ENCODE data around the gene AOPEP.

The AOPEP gene

DNA sequence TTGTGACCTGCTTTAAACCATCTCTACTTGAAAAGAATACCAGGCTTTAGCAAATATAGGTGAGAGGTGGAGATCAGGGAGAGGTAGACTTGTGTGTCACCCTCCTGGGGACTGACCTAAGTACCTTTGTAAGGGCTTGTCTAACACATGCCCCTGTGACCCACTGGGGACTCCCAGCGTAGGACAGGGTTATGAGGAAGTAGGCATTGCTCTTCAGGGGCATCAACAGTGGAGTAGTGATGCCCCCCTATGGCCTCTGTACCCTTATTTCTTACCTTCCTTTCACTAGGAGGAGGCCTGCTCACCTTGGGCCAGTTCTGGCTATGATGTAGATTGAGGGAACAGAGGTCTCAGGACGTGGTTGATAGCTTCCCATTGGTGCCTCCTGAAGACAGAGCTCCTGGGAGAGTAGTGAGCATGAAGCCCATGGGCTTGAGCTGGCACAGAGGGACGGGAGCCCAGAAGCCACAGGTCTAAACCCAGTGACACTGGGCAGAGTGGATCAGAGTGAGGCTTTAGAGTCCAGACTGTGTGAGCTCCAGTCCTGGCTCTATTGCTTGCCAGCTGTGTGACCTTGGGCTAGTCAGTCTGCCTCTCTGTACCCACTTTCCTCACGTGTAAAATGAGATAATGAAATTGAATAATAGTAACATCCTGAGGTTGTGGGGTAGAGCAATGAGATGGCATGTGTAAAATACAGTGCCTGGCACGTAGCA lies 191.7 kb downstream of the AOPEP start:
- Histone ChIP-seq H3K27me3 (ENCODE audit: control insufficient read depth in 1 of 2, insufficient read depth in 2 of 2, low read length in 2 of 2) (no peaks in the 10 kb centered on the region), H3K4me3 (ENCODE audit: low read length in 2 of 2) (no peak overlapping the region), H3K4me1 (ENCODE audit: control insufficient read depth, insufficient read depth, low read length) (peaks cover 39% of the 10 kb centered on the region), H3K36me3 (ENCODE audit: control insufficient read depth in 2 of 2, insufficient read depth in 2 of 2, low read length in 2 of 2) (no peaks in the 10 kb centered on the region), H3K9ac (ENCODE audit: low read length in 2 of 2) (no peak overlapping the region), H3K9me3 (ENCODE audit: control insufficient read depth in 2 of 2, low read length in 2 of 2) (no peaks in the 10 kb centered on the region), H3K27ac (ENCODE audit: low read length) (no peak overlapping the region)

DNA sequence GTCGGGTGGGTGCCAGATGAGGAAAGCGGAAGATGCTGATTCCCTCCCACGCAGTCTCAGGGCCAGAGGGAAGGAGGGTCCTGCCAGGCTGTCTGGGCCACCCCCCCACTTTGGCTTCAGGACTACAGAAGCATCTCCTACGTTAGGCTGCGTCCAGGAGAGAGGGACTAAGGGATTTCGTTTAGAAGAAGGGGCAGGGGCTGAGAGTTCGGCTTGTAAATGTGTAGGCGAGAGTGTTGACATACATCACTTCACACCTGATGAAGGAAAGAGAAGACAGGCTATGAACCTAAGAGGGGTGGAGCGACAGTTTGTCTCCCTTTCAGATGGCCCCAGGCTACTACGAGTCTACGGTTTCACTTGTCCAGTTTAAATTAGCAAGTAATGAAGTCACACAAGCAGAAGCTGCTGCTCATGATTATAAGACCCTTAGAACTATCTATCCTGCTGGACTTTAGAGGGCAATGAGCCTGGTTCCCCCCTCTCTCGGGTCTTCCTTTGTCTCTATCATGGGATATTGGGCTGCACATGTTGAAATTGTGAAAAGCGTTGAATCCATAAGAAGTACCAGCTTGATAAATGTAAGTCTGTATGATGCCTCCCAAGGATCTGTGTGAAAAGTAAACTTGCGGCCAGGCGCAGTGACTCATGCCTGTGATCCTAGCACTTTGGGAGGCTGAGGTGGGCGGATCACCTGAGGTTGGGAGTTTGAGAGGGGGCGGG lies 193.0 kb downstream of the AOPEP start:
- Histone ChIP-seq H3K9ac (ENCODE audit: low read length in 2 of 2) (no peak overlapping the region), H3K36me3 (ENCODE audit: control insufficient read depth in 2 of 2, insufficient read depth in 2 of 2, low read length in 2 of 2) (no peaks in the 10 kb centered on the region), H3K9me3 (ENCODE audit: control insufficient read depth in 2 of 2, low read length in 2 of 2) (no peaks in the 10 kb centered on the region), H3K4me1 (ENCODE audit: control insufficient read depth, insufficient read depth, low read length) (peaks cover 40% of the 10 kb centered on the region), H3K4me3 (ENCODE audit: low read length in 2 of 2) (no peak overlapping the region), H3K27me3 (ENCODE audit: control insufficient read depth in 1 of 2, insufficient read depth in 2 of 2, low read length in 2 of 2) (no peaks in the 10 kb centered on the region), H3K27ac (ENCODE audit: low read length) (no peak overlapping the region)

DNA sequence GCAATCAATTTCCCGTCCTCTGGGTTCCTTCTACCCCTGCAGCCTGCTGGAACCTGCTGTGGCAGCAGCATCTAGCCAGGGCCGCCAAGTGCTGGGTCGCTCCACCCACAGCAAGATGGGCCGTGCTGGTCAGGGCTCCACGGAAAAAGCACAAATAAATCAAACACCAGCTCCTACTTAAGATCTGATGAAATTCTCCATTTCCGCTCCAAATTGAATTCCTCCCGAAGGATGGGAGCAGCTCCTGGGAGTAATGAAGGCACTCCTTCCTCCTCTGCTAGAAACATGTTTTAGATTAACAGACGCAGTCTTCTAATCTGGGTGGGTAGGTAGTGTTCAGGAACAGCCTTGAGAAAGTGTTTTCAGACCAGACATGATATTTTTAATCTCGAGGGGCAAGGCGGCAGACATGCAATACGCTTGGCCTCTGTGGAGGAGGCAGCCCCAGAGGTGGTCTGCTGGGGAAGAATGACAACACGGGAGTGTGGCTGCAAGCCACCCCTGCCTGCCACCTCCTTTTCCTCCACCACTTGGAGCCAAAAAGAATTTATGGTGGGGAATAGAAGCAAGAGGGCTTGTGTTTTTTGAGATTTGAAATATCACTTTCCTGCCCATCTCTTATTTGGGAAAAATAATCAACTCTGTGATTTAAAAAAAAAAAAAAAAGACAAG lies 194.1 kb downstream of the AOPEP start:
- H3K27me3 ChIP-seq (ENCODE audit: control insufficient read depth in 1 of 2, insufficient read depth in 2 of 2, low read length in 2 of 2): no peaks in the 10 kb centered on the region
- H3K27ac ChIP-seq (ENCODE audit: low read length): peak overlapping the region; percentile 80
- H3K36me3 ChIP-seq (ENCODE audit: control insufficient read depth in 2 of 2, insufficient read depth in 2 of 2, low read length in 2 of 2): no peaks in the 10 kb centered on the region
- H3K9me3 ChIP-seq (ENCODE audit: control insufficient read depth in 2 of 2, low read length in 2 of 2): no peaks in the 10 kb centered on the region
- peak overlapping the region; percentile 43 to 47 for H3K9ac ChIP-seq (ENCODE audit: low read length in 2 of 2)
- H3K4me1 ChIP-seq (ENCODE audit: control insufficient read depth, insufficient read depth, low read length): peaks cover 40% of the 10 kb centered on the region
- peak overlapping the region in 1 of 2 donors; percentile 54 for H3K4me3 ChIP-seq (ENCODE audit: low read length in 2 of 2)

- H3K36me3 ChIP-seq (ENCODE audit: control insufficient read depth in 2 of 2, insufficient read depth in 2 of 2, low read length in 2 of 2): no peaks in the 10 kb centered on the region
- H3K4me1 ChIP-seq (ENCODE audit: control insufficient read depth, insufficient read depth, low read length): peaks cover 40% of the 10 kb centered on the region
- peak overlapping the region; percentile 80 for H3K27ac ChIP-seq (ENCODE audit: low read length)
- H3K27me3 ChIP-seq (ENCODE audit: control insufficient read depth in 1 of 2, insufficient read depth in 2 of 2, low read length in 2 of 2): no peaks in the 10 kb centered on the region
- H3K9ac ChIP-seq (ENCODE audit: low read length in 2 of 2): peak overlapping the region; percentile 43 to 47
- no peak overlapping the region for H3K4me3 ChIP-seq (ENCODE audit: low read length in 2 of 2)
- no peaks in the 10 kb centered on the region for H3K9me3 ChIP-seq (ENCODE audit: control insufficient read depth in 2 of 2, low read length in 2 of 2)
Observed at GRCh38 chr9:94921092-94921471, 194.6 kb downstream of the AOPEP start.

DNA sequence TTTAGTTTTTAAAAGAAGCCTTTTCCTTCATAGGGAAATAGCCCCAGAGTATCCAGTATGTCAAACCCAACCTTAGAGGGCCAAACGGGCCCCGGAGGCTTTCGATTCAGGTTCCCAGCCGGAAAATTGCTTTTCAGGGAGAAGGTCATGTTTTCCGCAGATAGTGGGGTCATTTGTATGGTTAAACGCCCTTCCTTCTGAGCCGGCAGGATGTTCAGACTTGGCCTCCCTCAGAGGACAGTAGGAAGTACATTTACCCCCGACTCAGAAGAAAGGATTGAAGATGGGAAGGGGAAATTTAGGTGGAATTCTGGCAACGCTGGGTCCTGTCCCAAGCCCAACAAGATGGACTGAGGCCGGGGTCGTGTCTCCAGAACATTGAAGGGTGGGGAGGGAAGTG lies 195.2 kb downstream of the AOPEP start:
- Histone ChIP-seq H3K4me3 (ENCODE audit: low read length in 2 of 2) (peak overlapping the region; percentile 28 to 29), H3K9ac (ENCODE audit: low read length in 2 of 2) (peak overlapping the region; percentile 42 to 53)

DNA sequence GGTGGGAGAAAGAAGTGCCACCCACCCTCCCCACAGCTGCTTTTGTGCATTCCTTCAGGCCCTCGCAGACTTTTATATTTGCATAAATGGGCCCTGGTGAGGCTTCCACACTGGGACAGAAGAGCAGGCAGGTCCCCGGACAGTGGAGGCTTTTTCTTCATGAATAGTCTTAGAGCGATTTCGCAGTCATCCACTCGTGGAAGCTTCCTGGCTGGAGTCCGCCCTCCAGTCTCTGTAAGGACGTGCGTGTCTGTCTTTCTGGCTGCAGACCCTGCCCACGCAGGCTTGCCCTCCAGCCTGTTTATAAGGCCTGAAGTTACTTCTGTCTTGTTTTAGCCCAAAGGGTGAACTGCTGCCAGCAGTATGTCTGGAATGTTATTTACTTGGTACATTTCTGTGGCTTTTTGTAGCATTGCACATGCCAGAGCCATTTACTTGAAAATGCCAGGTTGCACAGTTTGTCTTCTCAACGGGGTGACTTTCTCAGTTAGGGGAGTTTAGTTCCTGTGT lies 195.7 kb downstream of the AOPEP start:
- H3K27ac ChIP-seq (ENCODE audit: low read length): peak overlapping the region; percentile 80
- H3K4me1 ChIP-seq (ENCODE audit: control insufficient read depth, insufficient read depth, low read length): peaks cover 40% of the 10 kb centered on the region
- H3K9ac ChIP-seq (ENCODE audit: low read length in 2 of 2): peak overlapping the region; percentile 42 to 53
- H3K36me3 ChIP-seq (ENCODE audit: control insufficient read depth in 2 of 2, insufficient read depth in 2 of 2, low read length in 2 of 2): no peaks in the 10 kb centered on the region
- H3K27me3 ChIP-seq (ENCODE audit: control insufficient read depth in 1 of 2, insufficient read depth in 2 of 2, low read length in 2 of 2): no peaks in the 10 kb centered on the region
- peak overlapping the region; percentile 28 to 29 for H3K4me3 ChIP-seq (ENCODE audit: low read length in 2 of 2)
- no peaks in the 10 kb centered on the region for H3K9me3 ChIP-seq (ENCODE audit: control insufficient read depth in 2 of 2, low read length in 2 of 2)

More for the DNA sequence above, 195.2 kb downstream of the AOPEP start:
- Histone ChIP-seq H3K27me3 (ENCODE audit: control insufficient read depth in 1 of 2, insufficient read depth in 2 of 2, low read length in 2 of 2) (no peaks in the 10 kb centered on the region), H3K36me3 (ENCODE audit: control insufficient read depth in 2 of 2, insufficient read depth in 2 of 2, low read length in 2 of 2) (no peaks in the 10 kb centered on the region), H3K27ac (ENCODE audit: low read length) (peak overlapping the region; percentile 80), H3K4me1 (ENCODE audit: control insufficient read depth, insufficient read depth, low read length) (peaks cover 40% of the 10 kb centered on the region), H3K9me3 (ENCODE audit: control insufficient read depth in 2 of 2, low read length in 2 of 2) (no peaks in the 10 kb centered on the region)

- Histone ChIP-seq H3K36me3 (ENCODE audit: control insufficient read depth in 2 of 2, insufficient read depth in 2 of 2, low read length in 2 of 2) (no peaks in the 10 kb centered on the region), H3K9me3 (ENCODE audit: control insufficient read depth in 2 of 2, low read length in 2 of 2) (no peaks in the 10 kb centered on the region), H3K27ac (ENCODE audit: low read length) (peak overlapping the region; percentile 80), H3K9ac (ENCODE audit: low read length in 2 of 2) (no peak overlapping the region), H3K4me3 (ENCODE audit: low read length in 2 of 2) (peak overlapping the region; percentile 33 to 49), H3K4me1 (ENCODE audit: control insufficient read depth, insufficient read depth, low read length) (peaks cover 40% of the 10 kb centered on the region), H3K27me3 (ENCODE audit: control insufficient read depth in 1 of 2, insufficient read depth in 2 of 2, low read length in 2 of 2) (no peaks in the 10 kb centered on the region)
Observed at GRCh38 chr9:94922691-94923107, 196.2 kb downstream of the AOPEP start.

GRCh38 chr9:94923326-94924089 lies 197.0 kb downstream of the AOPEP start:
- Histone ChIP-seq H3K9me3 (ENCODE audit: control insufficient read depth in 2 of 2, low read length in 2 of 2) (no peaks in the 10 kb centered on the region), H3K27me3 (ENCODE audit: control insufficient read depth in 1 of 2, insufficient read depth in 2 of 2, low read length in 2 of 2) (no peaks in the 10 kb centered on the region), H3K9ac (ENCODE audit: low read length in 2 of 2) (no peak overlapping the region), H3K4me3 (ENCODE audit: low read length in 2 of 2) (no peak overlapping the region), H3K27ac (ENCODE audit: low read length) (peak overlapping the region; percentile 80), H3K36me3 (ENCODE audit: control insufficient read depth in 2 of 2, insufficient read depth in 2 of 2, low read length in 2 of 2) (no peaks in the 10 kb centered on the region), H3K4me1 (ENCODE audit: control insufficient read depth, insufficient read depth, low read length) (peaks cover 44% of the 10 kb centered on the region)

- Histone ChIP-seq H3K27me3 (ENCODE audit: control insufficient read depth in 1 of 2, insufficient read depth in 2 of 2, low read length in 2 of 2) (no peaks in the 10 kb centered on the region), H3K4me3 (ENCODE audit: low read length in 2 of 2) (no peak overlapping the region), H3K27ac (ENCODE audit: low read length) (no peak overlapping the region), H3K4me1 (ENCODE audit: control insufficient read depth, insufficient read depth, low read length) (peaks cover 41% of the 10 kb centered on the region), H3K36me3 (ENCODE audit: control insufficient read depth in 2 of 2, insufficient read depth in 2 of 2, low read length in 2 of 2) (no peaks in the 10 kb centered on the region), H3K9me3 (ENCODE audit: control insufficient read depth in 2 of 2, low read length in 2 of 2) (no peaks in the 10 kb centered on the region), H3K9ac (ENCODE audit: low read length in 2 of 2) (no peak overlapping the region)
Observed at GRCh38 chr9:94925751-94926430, 199.4 kb downstream of the AOPEP start.

GRCh38 chr9:94926431-94926800 lies 199.9 kb downstream of the AOPEP start:
- H3K27me3 ChIP-seq (ENCODE audit: control insufficient read depth in 1 of 2, insufficient read depth in 2 of 2, low read length in 2 of 2): no peaks in the 10 kb centered on the region
- no peak overlapping the region for H3K9ac ChIP-seq (ENCODE audit: low read length in 2 of 2)
- H3K4me1 ChIP-seq (ENCODE audit: control insufficient read depth, insufficient read depth, low read length): peaks cover 35% of the 10 kb centered on the region
- no peaks in the 10 kb centered on the region for H3K36me3 ChIP-seq (ENCODE audit: control insufficient read depth in 2 of 2, insufficient read depth in 2 of 2, low read length in 2 of 2)
- H3K27ac ChIP-seq (ENCODE audit: low read length): no peak overlapping the region
- no peak overlapping the region for H3K4me3 ChIP-seq (ENCODE audit: low read length in 2 of 2)
- no peaks in the 10 kb centered on the region for H3K9me3 ChIP-seq (ENCODE audit: control insufficient read depth in 2 of 2, low read length in 2 of 2)

Measured in stomach smooth muscle (tissue), 2 donors.